Glutamatergic neuron (in vitro differentiated cells): ENCODE results near the gene MOSPD2. TPM values are rescaled to one million over a fixed set of nuclear protein-coding genes. Genes with fewer than 3 reads are reported as not detected.

Experiments used
- DNase-seq: peaks from one replicate; pipeline ENCODE4 v3.0.0; 2022
- H3K27ac Mint-ChIP-seq: one replicate; pipeline ENCODE4 v1.8.0; 2020; ENCODE audit warnings: mild to moderate bottlenecking, mixed read lengths, inconsistent platforms; ENCODE audit not compliant: unreplicated experiment
- H3K27me3 Mint-ChIP-seq: one replicate; pipeline ENCODE4 v1.8.0; 2020; ENCODE audit warnings: mild to moderate bottlenecking, moderate library complexity, mixed read lengths, inconsistent platforms; ENCODE audit not compliant: unreplicated experiment
- H3K36me3 Mint-ChIP-seq: one replicate; pipeline ENCODE4 v1.8.0; 2020; ENCODE audit warnings: mild to moderate bottlenecking, mixed read lengths, inconsistent platforms; ENCODE audit not compliant: unreplicated experiment
- H3K4me1 Mint-ChIP-seq: one replicate; pipeline ENCODE4 v1.8.0; 2020; ENCODE audit warnings: mild to moderate bottlenecking, low read depth, mixed read lengths, inconsistent platforms; ENCODE audit not compliant: unreplicated experiment
- H3K4me3 Mint-ChIP-seq: one replicate; pipeline ENCODE4 v1.8.0; 2020; ENCODE audit warnings: mild to moderate bottlenecking, mixed read lengths, inconsistent platforms; ENCODE audit not compliant: unreplicated experiment
- H3K9me3 Mint-ChIP-seq: one replicate; pipeline ENCODE4 v1.8.0; 2020; ENCODE audit warnings: mild to moderate bottlenecking, moderate library complexity, mixed read lengths, inconsistent platforms; ENCODE audit not compliant: unreplicated experiment
- CTCF ChIP-seq: fragments of 200-600 bp; sonication (generic); IDR thresholded peaks from one replicate; pipeline ENCODE4 v1.5.0; 2021; ENCODE audit not compliant: partially characterized antibody, unreplicated experiment
- total RNA-seq: library from RNA; stranded (reverse); fragmentation: NEBNext Ultra II Directional; extraction: Animal tissue kit (Norgen Biotek cat#: 25700); gene quantifications from one replicate; pipeline ENCODE4 v1.2.1, GENCODE V29; 2021; ENCODE audit not compliant: unreplicated experiment

MOSPD2 gene
- total RNA-seq, 1 donor from 2014 or later: 11.8 TPM

GRCh38 chrX:14943962-14944361 lies 70.7 kb downstream of the MOSPD2 start:
- Mint-ChIP-seq H3K4me1 (no peaks in the 10 kb centered on the region), H3K4me3 (no peak overlapping the region), H3K27ac (no peak overlapping the region), H3K9me3 (no peaks in the 10 kb centered on the region), H3K27me3 (no peaks in the 10 kb centered on the region), H3K36me3 (no peaks in the 10 kb centered on the region)
- TF ChIP-seq CTCF: no peak
- no peak for DNase-seq

DNA sequence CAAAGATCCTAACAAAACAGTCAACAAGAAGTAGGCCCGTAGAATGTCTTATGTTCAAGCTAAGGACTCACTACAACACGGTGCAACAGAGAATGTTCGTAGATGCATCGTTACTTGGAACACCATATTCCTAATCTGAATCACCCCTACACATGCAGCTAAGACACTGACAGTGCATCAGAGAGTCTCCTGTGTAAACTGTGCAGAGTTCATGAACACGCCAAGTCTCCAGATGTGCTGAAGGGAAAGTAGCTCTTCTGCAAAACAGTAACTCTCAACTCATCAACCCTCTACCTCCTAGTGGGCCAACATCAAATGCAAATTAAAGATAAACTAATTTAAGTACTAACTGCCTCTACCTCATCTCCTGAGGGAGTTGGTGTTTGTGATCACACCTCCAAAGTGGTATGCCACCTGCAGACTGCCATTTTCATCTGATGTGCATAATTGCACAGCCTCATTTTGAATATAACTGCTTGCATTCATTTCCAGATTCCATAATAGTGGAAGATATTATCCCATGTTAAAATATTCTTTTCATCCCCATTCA lies 73.5 kb downstream of the MOSPD2 start:
- TF ChIP-seq CTCF: no peak
- H3K9me3 Mint-ChIP-seq: no peaks in the 10 kb centered on the region
- no peak overlapping the region for H3K27ac Mint-ChIP-seq
- no peak overlapping the region for H3K4me3 Mint-ChIP-seq
- DNase-seq: no peak
- H3K27me3 Mint-ChIP-seq: no peaks in the 10 kb centered on the region
- H3K36me3 Mint-ChIP-seq: no peaks in the 10 kb centered on the region
- H3K4me1 Mint-ChIP-seq: no peaks in the 10 kb centered on the region

DNA sequence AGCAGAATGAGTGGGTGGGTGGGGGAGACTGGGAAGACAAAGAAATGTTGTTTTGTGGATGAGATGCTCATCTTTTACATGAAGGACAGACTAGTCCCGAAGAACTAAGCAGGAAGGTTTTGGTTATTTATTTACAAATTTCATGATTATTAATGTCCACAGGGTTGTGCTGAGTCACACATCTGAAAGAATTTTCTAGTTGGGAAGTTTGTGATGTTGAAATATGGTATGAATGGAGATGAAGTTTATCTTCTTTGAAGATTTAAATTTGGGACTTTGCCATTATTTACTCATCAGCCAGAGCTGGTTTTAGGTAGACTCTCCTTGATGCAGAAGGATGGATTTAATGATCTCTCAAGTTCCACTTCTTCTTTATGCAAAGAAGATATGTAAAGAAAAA lies 75.5 kb downstream of the MOSPD2 start:
- Mint-ChIP-seq H3K9me3 (no peaks in the 10 kb centered on the region), H3K27ac (no peak overlapping the region), H3K4me3 (no peak overlapping the region), H3K27me3 (no peaks in the 10 kb centered on the region), H3K36me3 (no peaks in the 10 kb centered on the region), H3K4me1 (no peaks in the 10 kb centered on the region)
- no peak for DNase-seq
- no peak for TF ChIP-seq CTCF

DNA sequence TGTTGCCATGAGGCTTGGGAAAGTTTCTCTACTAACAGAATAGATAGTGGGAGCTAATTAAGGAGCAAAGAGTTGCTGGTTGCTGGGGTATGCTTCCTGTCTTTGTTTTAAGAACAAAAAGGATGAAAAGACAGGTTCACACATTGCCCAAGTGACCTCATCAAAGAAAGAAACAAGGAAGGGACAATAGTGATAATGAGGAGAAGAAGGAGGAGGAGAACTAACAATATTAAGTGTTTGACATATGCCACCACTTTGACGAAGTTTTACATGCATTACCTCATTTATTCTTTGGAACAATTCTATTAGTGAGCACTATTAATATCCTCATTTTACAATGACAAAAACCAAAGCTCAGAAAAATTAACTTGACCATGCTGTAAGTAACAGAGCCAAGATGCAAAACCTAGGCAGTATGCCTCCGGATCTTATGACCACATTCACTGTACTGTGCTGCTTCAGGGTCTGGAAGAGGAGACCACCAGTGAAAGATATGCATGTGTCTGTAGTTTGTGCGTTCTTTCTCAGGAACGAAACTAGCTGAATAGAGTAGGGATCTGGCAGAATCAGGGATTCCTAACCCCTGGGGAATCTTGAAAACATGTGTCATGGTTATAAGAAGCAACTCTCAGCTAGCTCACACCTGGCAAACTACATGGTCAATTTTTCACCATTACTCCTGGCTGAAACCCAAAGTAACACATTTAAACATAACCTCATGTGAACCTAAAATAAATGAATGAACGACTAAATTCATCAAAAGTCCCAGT lies 83.8 kb downstream of the MOSPD2 start:
- H3K27ac Mint-ChIP-seq: no peak overlapping the region
- no peaks in the 10 kb centered on the region for H3K27me3 Mint-ChIP-seq
- no peaks in the 10 kb centered on the region for H3K36me3 Mint-ChIP-seq
- no peaks in the 10 kb centered on the region for H3K9me3 Mint-ChIP-seq
- H3K4me1 Mint-ChIP-seq: peaks cover 1% of the 10 kb centered on the region
- TF ChIP-seq CTCF: no peak
- DNase-seq: no peak
- no peak overlapping the region for H3K4me3 Mint-ChIP-seq
